Coronary artery (tissue), 2 donors: Measurements from ENCODE around the gene PDE11A.
"Not testable (repeated sequence)": the region's sequence is repeated elsewhere in the genome, so short reads cannot be mapped to it uniquely, and the experiment has no call there.

Source experiments
- DNase-seq: peaks from one replicate; pipeline ENCODE4 v3.0.0-alpha.2; 2017; ENCODE audit warnings: low spot score
- H3K27ac ChIP-seq, 2 donors: fragments of 200-600 bp; sonication (generic); one replicate each; pipeline ENCODE4 v1.5.1; 2016 to 2019
- H3K4me3 ChIP-seq: fragments of 200-600 bp; sonication (generic); 2 replicates; pipeline ENCODE4 v1.5.1; 2016; ENCODE audit warnings: mild to moderate bottlenecking, moderate library complexity
- CTCF ChIP-seq: fragments of 200-600 bp; sonication (generic); IDR thresholded peaks from one replicate; pipeline ENCODE4 v1.5.1; 2019; ENCODE audit warnings: antibody characterized with exemption

Gene PDE11A

DNA sequence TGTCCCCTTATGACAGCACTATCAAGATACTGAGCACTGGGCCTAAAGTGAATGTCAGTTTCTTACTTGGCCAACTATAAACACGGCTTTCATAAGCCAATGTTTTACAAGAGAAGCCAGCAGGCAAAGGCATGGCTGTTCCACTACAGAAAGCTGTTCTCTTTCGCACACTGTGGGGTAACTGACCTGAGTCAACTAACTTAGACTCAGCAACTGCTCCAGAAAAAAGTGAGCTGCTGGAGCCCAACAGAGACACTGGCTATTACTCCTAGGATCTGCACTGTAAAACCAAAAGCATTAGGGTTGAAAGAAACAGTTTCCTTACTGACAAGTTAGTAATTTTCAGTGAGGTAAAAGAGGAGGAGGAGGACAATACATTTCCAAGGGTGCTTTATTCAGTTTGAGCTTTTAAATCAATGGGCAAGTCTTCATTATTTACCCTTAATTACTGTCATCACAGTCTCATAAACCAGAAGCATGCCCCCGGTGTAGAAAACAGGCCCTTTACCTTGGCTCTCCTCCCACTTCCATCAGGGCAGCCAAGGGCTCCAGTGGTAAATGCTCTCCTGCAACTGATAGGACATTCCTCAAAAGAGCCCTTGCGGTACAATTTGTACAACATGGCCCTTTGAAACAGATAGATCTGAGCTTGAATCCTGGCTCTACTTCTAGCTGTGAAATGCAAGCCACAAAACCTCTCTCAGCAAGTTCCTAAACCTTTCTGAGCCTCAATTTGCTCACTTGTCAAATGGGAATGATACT, 275.7 kb downstream of the PDE11A start:
- TF ChIP-seq CTCF: no peak
- Histone ChIP-seq H3K4me3 (no peak overlapping the region), H3K27ac (no peak overlapping the region)
- DNase-seq: no peak

DNA sequence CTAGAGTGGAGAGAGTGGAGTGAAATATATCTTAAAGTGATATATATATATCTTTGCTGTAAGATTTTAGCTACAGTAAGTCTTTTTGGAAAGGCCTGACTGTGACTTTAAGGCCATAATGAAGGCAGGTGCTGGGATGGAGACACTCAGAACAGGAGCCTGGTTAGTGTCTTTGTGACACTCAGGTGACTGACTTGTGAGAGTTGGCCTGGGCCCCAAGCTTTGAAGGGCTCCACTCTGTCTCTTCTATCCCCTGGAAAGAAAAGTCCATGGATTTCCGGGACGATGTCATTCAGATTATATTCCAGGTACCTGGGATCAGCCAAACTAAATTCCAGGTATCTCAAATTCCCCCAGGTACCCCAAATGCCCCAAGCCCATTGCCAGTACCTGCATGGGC, 276.6 kb downstream of the PDE11A start:
- no peak overlapping the region for H3K4me3 ChIP-seq
- H3K27ac ChIP-seq: no peak overlapping the region
- TF ChIP-seq CTCF: no peak
- no peak for DNase-seq

GRCh38 chr2:177785143-177785542, 287.4 kb downstream of the PDE11A start:
- DNase-seq: not testable (repeated sequence)

GRCh38 chr2:177784745-177785067, 287.9 kb downstream of the PDE11A start:
- Histone ChIP-seq H3K4me3 (no peak overlapping the region), H3K27ac (no peak overlapping the region)
- no peak for TF ChIP-seq CTCF
- no peak for DNase-seq

More at GRCh38 chr2:177785143-177785542, 287.4 kb downstream of the PDE11A start:
- not testable (repeated sequence) for H3K4me3 ChIP-seq, H3K27ac ChIP-seq

DNA sequence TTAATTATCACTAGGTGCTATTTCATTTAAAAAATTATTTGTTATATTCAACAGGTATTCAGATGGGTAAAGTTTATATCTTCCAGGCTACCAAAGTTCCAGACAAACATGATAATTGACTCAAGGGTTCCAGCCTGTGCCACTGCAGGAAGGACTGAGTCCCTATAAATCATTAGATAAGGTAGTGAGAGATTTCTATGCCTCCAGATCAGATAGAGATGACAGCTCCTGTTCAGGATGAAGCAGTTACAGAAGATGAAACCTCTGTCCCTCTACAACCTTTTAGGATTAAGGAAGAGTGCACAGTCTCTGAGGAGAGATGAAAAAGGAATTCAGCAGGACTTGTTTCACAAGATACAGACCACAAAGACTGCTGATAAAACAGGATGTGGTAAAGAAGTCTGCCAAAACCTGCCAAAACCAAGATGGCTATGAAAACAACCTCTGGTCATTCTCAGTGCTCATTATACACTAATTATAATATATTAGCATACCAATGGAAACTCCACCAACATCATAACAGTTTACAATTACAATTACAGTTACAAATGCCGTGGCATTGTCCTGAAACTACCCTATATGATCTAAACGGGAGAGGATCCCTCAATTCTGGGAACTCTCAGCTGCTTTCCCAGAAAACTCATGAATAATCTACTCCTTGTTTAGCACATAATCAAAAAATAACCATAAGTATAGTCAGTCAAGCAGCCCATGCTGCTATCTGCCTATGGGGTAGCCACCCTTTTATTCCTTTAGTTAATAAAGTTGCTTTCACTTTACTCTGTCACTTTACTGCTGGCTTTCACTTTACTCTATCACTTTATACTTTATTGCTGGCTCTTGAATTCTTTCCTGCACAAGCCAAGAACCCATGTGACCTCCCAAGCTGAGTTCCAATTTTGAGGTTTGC, 288.5 kb downstream of the PDE11A start:
- H3K27ac ChIP-seq: no peak overlapping the region
- no peak overlapping the region for H3K4me3 ChIP-seq
- TF ChIP-seq CTCF: no peak
- DNase-seq: no peak

GRCh38 chr2:177783091-177783490, 289.5 kb downstream of the PDE11A start:
- no peak overlapping the region for H3K27ac ChIP-seq
- no peak for TF ChIP-seq CTCF
- no peak for DNase-seq
- H3K4me3 ChIP-seq: no peak overlapping the region

GRCh38 chr2:177782613-177783012, 290.0 kb downstream of the PDE11A start:
- TF ChIP-seq CTCF: no peak
- DNase-seq: no peak
- Histone ChIP-seq H3K27ac (no peak overlapping the region), H3K4me3 (no peak overlapping the region)
